ENCODE results near the gene MRPL14. TPM values are rescaled to one million over a fixed set of nuclear protein-coding genes. Genes with fewer than 3 reads are reported as not detected.
A peak's percentile ranks its signal among the peaks of the same experiment; 100 is the strongest.
"Not testable (repeated sequence)": the region's sequence is repeated elsewhere in the genome, so short reads cannot be mapped to it uniquely, and the experiment has no call there.

MRPL14 gene
- polyA plus RNA-seq, 3 donors = 38.9 to 40.4 (median 40.3) TPM

- DNase-seq (ENCODE audit: low read depth in 3 of 3, low spot score in 2 of 3) = no peak
Observed at GRCh38 chr6:44102527-44102926, 24.7 kb downstream of the MRPL14 start.

GRCh38 chr6:44101832-44102231 lies 25.4 kb downstream of the MRPL14 start:
- DNase-seq (ENCODE audit: low read depth in 3 of 3, low spot score in 2 of 3) = no peak

- DNase-seq (ENCODE audit: low read depth in 3 of 3, low spot score in 2 of 3) = no peak
Observed at GRCh38 chr6:44100088-44100550, 27.1 kb downstream of the MRPL14 start.

GRCh38 chr6:44099192-44099591 lies 28.1 kb downstream of the MRPL14 start:
- no peak for DNase-seq (ENCODE audit: low read depth in 3 of 3, low spot score in 2 of 3)

GRCh38 chr6:44097782-44098317 lies 29.4 kb downstream of the MRPL14 start:
- no peak for DNase-seq (ENCODE audit: low read depth in 3 of 3, low spot score in 2 of 3)

GRCh38 chr6:44096612-44097011 lies 30.6 kb downstream of the MRPL14 start:
- peak in 1 of 3 donors; percentile 67 for DNase-seq (ENCODE audit: low read depth in 3 of 3, low spot score in 2 of 3)

- not testable (repeated sequence) for DNase-seq (ENCODE audit: low read depth in 3 of 3, low spot score in 2 of 3)
Observed at GRCh38 chr6:44095243-44095623, 32.0 kb downstream of the MRPL14 start.

- no peak for DNase-seq (ENCODE audit: low read depth in 3 of 3, low spot score in 2 of 3)
Observed at GRCh38 chr6:44094403-44095242, 32.6 kb downstream of the MRPL14 start.

- DNase-seq (ENCODE audit: low read depth in 3 of 3, low spot score in 2 of 3) = no peak
Observed at GRCh38 chr6:44093750-44094402, 33.4 kb downstream of the MRPL14 start.

- no peak for DNase-seq (ENCODE audit: low read depth in 3 of 3, low spot score in 2 of 3)
Observed at GRCh38 chr6:44093066-44093465, 34.2 kb downstream of the MRPL14 start.

- no peak for DNase-seq (ENCODE audit: low read depth in 3 of 3, low spot score in 2 of 3)
Observed at GRCh38 chr6:44091981-44092884, 35.0 kb downstream of the MRPL14 start.

GRCh38 chr6:44091356-44091755 lies 35.9 kb downstream of the MRPL14 start:
- DNase-seq (ENCODE audit: low read depth in 3 of 3, low spot score in 2 of 3) = not testable (repeated sequence)

- DNase-seq (ENCODE audit: low read depth in 3 of 3, low spot score in 2 of 3) = no peak
Observed at GRCh38 chr6:44090465-44090864, 36.8 kb downstream of the MRPL14 start.

- no peak for DNase-seq (ENCODE audit: low read depth in 3 of 3, low spot score in 2 of 3)
Observed at GRCh38 chr6:44088827-44089590, 38.2 kb downstream of the MRPL14 start.

GRCh38 chr6:44087623-44088022 lies 39.6 kb downstream of the MRPL14 start:
- DNase-seq (ENCODE audit: low read depth in 3 of 3, low spot score in 2 of 3) = no peak

GRCh38 chr6:44086931-44087574 lies 40.2 kb downstream of the MRPL14 start:
- no peak for DNase-seq (ENCODE audit: low read depth in 3 of 3, low spot score in 2 of 3)

GRCh38 chr6:44085219-44085618 lies 42.0 kb downstream of the MRPL14 start:
- DNase-seq (ENCODE audit: low read depth in 3 of 3, low spot score in 2 of 3) = no peak

- DNase-seq (ENCODE audit: low read depth in 3 of 3, low spot score in 2 of 3) = no peak
Observed at GRCh38 chr6:44084231-44085014, 42.8 kb downstream of the MRPL14 start.

- no peak for DNase-seq (ENCODE audit: low read depth in 3 of 3, low spot score in 2 of 3)
Observed at GRCh38 chr6:44082872-44083321, 44.4 kb downstream of the MRPL14 start.

Measured in right renal cortex interstitium (tissue), 3 donors.